ENCODE results near the gene CDC14B.

GRCh38 chr9:96619491-96620180 is at the start of gene CDC14B:
- TF ChIP-seq CTCF (IDR thresholded peaks at IDR 0.05; ENCODE audit: borderline replicate concordance, extremely low read depth, low read length, poor library complexity, severe bottlenecking) (no peak), EZH2 (IDR thresholded peaks at IDR 0.05; ENCODE audit: borderline replicate concordance, low read depth, low read length, severe bottlenecking) (no peak)
